ENCODE results near the gene TRAF2.

GRCh38 chr9:136950656-136951276 lies 64.5 kb downstream of the TRAF2 start:
- TF ChIP-seq CTCF (IDR thresholded peaks at IDR 0.05) (no peak), POLR2A (IDR thresholded peaks at IDR 0.05) (no peak), POLR2AphosphoS5 (IDR thresholded peaks at IDR 0.05) (no peak)
